Stomach smooth muscle (tissue), 2 donors: Measurements from ENCODE around the gene NLN.
"Not testable (repeated sequence)": the region's sequence is repeated elsewhere in the genome, so short reads cannot be mapped to it uniquely, and the experiment has no call there.

ENCODE experiments used
- H3K27ac ChIP-seq: one replicate; pipeline ENCODE4 v1.7.0; 2013; ENCODE audit warnings: mild to moderate bottlenecking, low read length, inconsistent platforms
- H3K27me3 ChIP-seq, 2 donors: one replicate each; pipeline ENCODE4 v1.7.0; 2013; ENCODE audit warnings: low read length in 2 of 2; ENCODE audit not compliant: insufficient read depth in 2 of 2, control insufficient read depth in 1 of 2
- H3K36me3 ChIP-seq, 2 donors: one replicate each; pipeline ENCODE4 v1.7.0; 2013; ENCODE audit warnings: low read length in 2 of 2; ENCODE audit not compliant: control insufficient read depth in 2 of 2, insufficient read depth in 2 of 2
- H3K4me1 ChIP-seq: one replicate; pipeline ENCODE4 v1.7.0; 2013; ENCODE audit warnings: low read length; ENCODE audit not compliant: control insufficient read depth, insufficient read depth
- H3K4me3 ChIP-seq, 2 donors: one replicate each; pipeline ENCODE4 v1.7.0; 2013; ENCODE audit warnings: low read length in 2 of 2
- H3K9ac ChIP-seq, 2 donors: one replicate each; pipeline ENCODE4 v1.7.0; 2013; ENCODE audit warnings: low read length in 2 of 2, mild to moderate bottlenecking in 1 of 2
- H3K9me3 ChIP-seq, 2 donors: one replicate each; pipeline ENCODE4 v1.7.0; 2013; ENCODE audit warnings: low read length in 2 of 2; ENCODE audit not compliant: control insufficient read depth in 2 of 2
- donor health status: healthy.
- donor health status: Pancreatic carcinoma.

The NLN gene

GRCh38 chr5:65797481-65797880, 75.5 kb downstream of the NLN start:
- Histone ChIP-seq H3K4me3 (no peak overlapping the region), H3K27me3 (no peaks in the 10 kb centered on the region), H3K9ac (no peak overlapping the region), H3K9me3 (no peaks in the 10 kb centered on the region), H3K36me3 (peaks cover 3 to 7% of the 10 kb centered on the region in 2 donors), H3K4me1 (no peaks in the 10 kb centered on the region), H3K27ac (no peak overlapping the region)

- Histone ChIP-seq H3K27ac (no peak overlapping the region), H3K9me3 (no peaks in the 10 kb centered on the region), H3K4me1 (no peaks in the 10 kb centered on the region), H3K4me3 (no peak overlapping the region), H3K9ac (no peak overlapping the region), H3K27me3 (no peaks in the 10 kb centered on the region), H3K36me3 (peaks cover 3 to 7% of the 10 kb centered on the region in 2 donors)
Observed at GRCh38 chr5:65799857-65800256, 77.9 kb downstream of the NLN start.

- Histone ChIP-seq H3K36me3 (peaks cover 3 to 7% of the 10 kb centered on the region in 2 donors), H3K4me3 (no peak overlapping the region), H3K27me3 (no peaks in the 10 kb centered on the region), H3K27ac (no peak overlapping the region), H3K9me3 (no peaks in the 10 kb centered on the region), H3K9ac (no peak overlapping the region), H3K4me1 (no peaks in the 10 kb centered on the region)
Observed at GRCh38 chr5:65800775-65801174, 78.8 kb downstream of the NLN start.

- Histone ChIP-seq H3K27ac (no peak overlapping the region), H3K27me3 (no peaks in the 10 kb centered on the region), H3K36me3 (peaks cover 3 to 7% of the 10 kb centered on the region in 2 donors), H3K9ac (no peak overlapping the region), H3K4me1 (no peaks in the 10 kb centered on the region), H3K4me3 (no peak overlapping the region), H3K9me3 (no peaks in the 10 kb centered on the region)
Observed at GRCh38 chr5:65801352-65801783, 79.4 kb downstream of the NLN start.

GRCh38 chr5:65802080-65802479, 80.1 kb downstream of the NLN start:
- no peak overlapping the region for H3K4me3 ChIP-seq
- H3K27ac ChIP-seq: no peak overlapping the region
- peaks cover 3 to 7% of the 10 kb centered on the region in 2 donors for H3K36me3 ChIP-seq
- no peaks in the 10 kb centered on the region for H3K9me3 ChIP-seq
- H3K27me3 ChIP-seq: no peaks in the 10 kb centered on the region
- H3K4me1 ChIP-seq: no peaks in the 10 kb centered on the region
- no peak overlapping the region for H3K9ac ChIP-seq

- no peak overlapping the region for H3K9ac ChIP-seq
- no peak overlapping the region for H3K27ac ChIP-seq
- H3K9me3 ChIP-seq: no peaks in the 10 kb centered on the region
- peaks cover 3 to 4% of the 10 kb centered on the region in 2 donors for H3K36me3 ChIP-seq
- no peaks in the 10 kb centered on the region for H3K4me1 ChIP-seq
- H3K4me3 ChIP-seq: no peak overlapping the region
- H3K27me3 ChIP-seq: no peaks in the 10 kb centered on the region
Observed at GRCh38 chr5:65802820-65803219, 80.8 kb downstream of the NLN start.

- H3K36me3 ChIP-seq: no peaks in the 10 kb centered on the region
- no peaks in the 10 kb centered on the region for H3K27me3 ChIP-seq
- no peak overlapping the region for H3K9ac ChIP-seq
- H3K4me1 ChIP-seq: no peaks in the 10 kb centered on the region
- no peak overlapping the region for H3K27ac ChIP-seq
- no peaks in the 10 kb centered on the region for H3K9me3 ChIP-seq
- no peak overlapping the region for H3K4me3 ChIP-seq
Observed at GRCh38 chr5:65803699-65804391, 81.8 kb downstream of the NLN start.

GRCh38 chr5:65805089-65805488, 83.1 kb downstream of the NLN start:
- Histone ChIP-seq H3K36me3 (no peaks in the 10 kb centered on the region), H3K4me1 (no peaks in the 10 kb centered on the region), H3K9ac (no peak overlapping the region), H3K27me3 (no peaks in the 10 kb centered on the region), H3K27ac (no peak overlapping the region), H3K9me3 (no peaks in the 10 kb centered on the region), H3K4me3 (no peak overlapping the region)

- H3K4me1 ChIP-seq, H3K9ac ChIP-seq, H3K36me3 ChIP-seq, H3K27me3 ChIP-seq, H3K27ac ChIP-seq, H3K9me3 ChIP-seq, H3K4me3 ChIP-seq: not testable (repeated sequence)
Observed at GRCh38 chr5:65807494-65807893, 85.5 kb downstream of the NLN start.

GRCh38 chr5:65808251-65808741, 86.3 kb downstream of the NLN start:
- no peak overlapping the region for H3K27ac ChIP-seq
- H3K36me3 ChIP-seq: peaks cover 0 to 4% of the 10 kb centered on the region in 2 donors
- H3K4me3 ChIP-seq: no peak overlapping the region
- H3K9ac ChIP-seq: no peak overlapping the region
- no peaks in the 10 kb centered on the region for H3K9me3 ChIP-seq
- H3K4me1 ChIP-seq: no peaks in the 10 kb centered on the region
- no peaks in the 10 kb centered on the region for H3K27me3 ChIP-seq

- no peaks in the 10 kb centered on the region for H3K4me1 ChIP-seq
- H3K4me3 ChIP-seq: no peak overlapping the region
- no peak overlapping the region for H3K27ac ChIP-seq
Observed at GRCh38 chr5:65808818-65809217, 86.8 kb downstream of the NLN start.

More at GRCh38 chr5:65808818-65809217, 86.8 kb downstream of the NLN start:
- Histone ChIP-seq H3K27me3 (no peaks in the 10 kb centered on the region), H3K36me3 (peaks cover 0 to 6% of the 10 kb centered on the region in 2 donors), H3K9ac (no peak overlapping the region), H3K9me3 (no peaks in the 10 kb centered on the region)
